GM12872 (cell line): ENCODE measurements around the gene ASPHD2.

Source experiments
- CTCF ChIP-seq: IDR thresholded peaks from 3 replicates; pipeline ENCODE4 v1.5.1; 2011; ENCODE audit warnings: low read depth, mild to moderate bottlenecking, low read length, moderate library complexity; ENCODE audit not compliant: insufficient read depth

Gene ASPHD2

DNA sequence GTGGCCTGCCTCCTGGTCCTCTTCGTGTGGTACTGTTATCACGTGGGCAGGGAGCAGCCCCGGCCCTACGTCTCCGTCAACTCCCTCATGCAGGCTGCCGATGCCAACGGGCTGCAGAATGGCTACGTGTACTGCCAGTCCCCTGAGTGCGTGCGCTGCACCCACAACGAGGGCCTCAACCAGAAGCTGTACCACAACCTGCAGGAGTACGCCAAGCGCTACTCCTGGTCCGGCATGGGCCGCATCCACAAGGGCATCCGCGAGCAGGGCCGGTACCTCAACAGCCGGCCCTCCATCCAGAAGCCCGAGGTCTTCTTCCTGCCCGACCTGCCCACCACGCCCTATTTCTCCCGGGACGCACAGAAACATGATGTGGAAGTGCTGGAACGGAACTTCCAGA is 4.7 kb downstream of the ASPHD2 start:
- no peak for TF ChIP-seq CTCF

- TF ChIP-seq CTCF = no peak
These were observed 6.5 kb downstream of the ASPHD2 start for GRCh38 chr22:26435327-26436093.

- TF ChIP-seq CTCF = no peak
These were observed 7.9 kb downstream of the ASPHD2 start for GRCh38 chr22:26436903-26437515.

- TF ChIP-seq CTCF = no peak
These were observed 8.8 kb downstream of the ASPHD2 start for GRCh38 chr22:26437694-26438392.

DNA sequence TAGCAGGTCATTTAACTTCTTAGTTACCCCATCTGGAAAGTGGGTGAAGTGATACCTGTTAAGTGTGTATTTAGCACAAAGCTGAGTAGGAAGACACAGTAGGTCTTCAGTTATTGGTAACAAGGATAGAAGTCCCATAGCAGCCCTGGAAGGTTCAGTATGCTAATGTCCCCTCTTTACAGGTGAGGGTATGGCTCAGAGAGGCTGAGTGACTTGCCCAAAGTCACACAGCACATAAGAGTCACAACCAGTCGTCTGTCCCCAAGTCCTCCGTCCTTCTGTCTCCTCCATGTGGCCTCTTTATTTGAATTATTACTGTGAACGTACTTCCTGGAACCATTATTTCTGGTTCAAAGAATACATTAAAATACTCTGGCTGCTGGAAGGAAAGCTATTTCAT is 10.5 kb downstream of the ASPHD2 start:
- TF ChIP-seq CTCF = no peak

GRCh38 chr22:26442086-26442756 is 13.2 kb downstream of the ASPHD2 start:
- no peak for TF ChIP-seq CTCF
